GM13977 (cell line): ENCODE data around the gene CNTNAP2.

ENCODE experiments used
- DNase-seq: peaks from one replicate; pipeline ENCODE4 v3.0.0; 2012; ENCODE audit warnings: low spot score
- CTCF ChIP-seq: IDR thresholded peaks from 2 replicates; pipeline ENCODE4 v1.5.1; 2012; ENCODE audit warnings: mild to moderate bottlenecking, control low read depth; ENCODE audit not compliant: insufficient read depth; ENCODE audit errors: extremely low read depth, missing control alignments
- in situ Hi-C: fragments of 300-500 bp; cut with MboI; formaldehyde crosslinking; loops from one replicate; pipeline ENCODE4 v1.12.0; 2022; ENCODE audit warnings: low sequenced_read_pairs, low pct_unique_long_range_greater_than_20kb, mixed read lengths, inconsistent platforms; ENCODE audit not compliant: unreplicated experiment

CNTNAP2 gene

GRCh38 chr7:147681530-147681929, 1564.9 kb downstream of the CNTNAP2 start:
- no peak for DNase-seq
- in situ Hi-C loops = no loop called here

GRCh38 chr7:147700702-147701101, 1584.1 kb downstream of the CNTNAP2 start:
- no peak for TF ChIP-seq CTCF
- DNase-seq = no peak
- in situ Hi-C loops = no loop called here

More at GRCh38 chr7:147681530-147681929, 1564.9 kb downstream of the CNTNAP2 start:
- no peak for TF ChIP-seq CTCF

- in situ Hi-C loops = no loop called here
These were observed 1591.3 kb downstream of the CNTNAP2 start for GRCh38 chr7:147707926-147708325.

GRCh38 chr7:147708871-147709270, 1592.3 kb downstream of the CNTNAP2 start:
- in situ Hi-C loops = no loop called here
- no peak for TF ChIP-seq CTCF

More at GRCh38 chr7:147707926-147708325, 1591.3 kb downstream of the CNTNAP2 start:
- no peak for TF ChIP-seq CTCF
- DNase-seq = no peak

GRCh38 chr7:147711447-147711846, 1594.8 kb downstream of the CNTNAP2 start:
- no peak for TF ChIP-seq CTCF
- no peak for DNase-seq
- in situ Hi-C loops = no loop called here

More at GRCh38 chr7:147708871-147709270, 1592.3 kb downstream of the CNTNAP2 start:
- DNase-seq = no peak

- no peak for DNase-seq
- no peak for TF ChIP-seq CTCF
- in situ Hi-C loops = no loop called here
These were observed 1605.6 kb downstream of the CNTNAP2 start for GRCh38 chr7:147721962-147722830.
